Stomach smooth muscle (tissue), 2 donors: ENCODE results near the gene MEAK7.

Experiments
- H3K27ac ChIP-seq: one replicate; pipeline ENCODE4 v1.7.0; 2013; ENCODE audit warnings: mild to moderate bottlenecking, low read length, inconsistent platforms
- H3K27me3 ChIP-seq, 2 donors: one replicate each; pipeline ENCODE4 v1.7.0; 2013; ENCODE audit warnings: low read length in 2 of 2; ENCODE audit not compliant: insufficient read depth in 2 of 2, control insufficient read depth in 1 of 2
- H3K36me3 ChIP-seq, 2 donors: one replicate each; pipeline ENCODE4 v1.7.0; 2013; ENCODE audit warnings: low read length in 2 of 2; ENCODE audit not compliant: control insufficient read depth in 2 of 2, insufficient read depth in 2 of 2
- H3K4me1 ChIP-seq: one replicate; pipeline ENCODE4 v1.7.0; 2013; ENCODE audit warnings: low read length; ENCODE audit not compliant: control insufficient read depth, insufficient read depth
- H3K4me3 ChIP-seq, 2 donors: one replicate each; pipeline ENCODE4 v1.7.0; 2013; ENCODE audit warnings: low read length in 2 of 2
- H3K9ac ChIP-seq, 2 donors: one replicate each; pipeline ENCODE4 v1.7.0; 2013; ENCODE audit warnings: low read length in 2 of 2, mild to moderate bottlenecking in 1 of 2
- H3K9me3 ChIP-seq, 2 donors: one replicate each; pipeline ENCODE4 v1.7.0; 2013; ENCODE audit warnings: low read length in 2 of 2; ENCODE audit not compliant: control insufficient read depth in 2 of 2
- donor health status: healthy.
- donor health status: Pancreatic carcinoma.

The MEAK7 gene

GRCh38 chr16:84544031-84544773 lies 39.7 kb upstream of the MEAK7 start:
- H3K4me3 ChIP-seq: no peak overlapping the region
- no peaks in the 10 kb centered on the region for H3K36me3 ChIP-seq
- no peak overlapping the region for H3K9ac ChIP-seq
- no peaks in the 10 kb centered on the region for H3K27me3 ChIP-seq
- no peaks in the 10 kb centered on the region for H3K9me3 ChIP-seq
- no peak overlapping the region for H3K27ac ChIP-seq
- H3K4me1 ChIP-seq: no peaks in the 10 kb centered on the region

- no peaks in the 10 kb centered on the region for H3K4me1 ChIP-seq
- H3K27me3 ChIP-seq: no peaks in the 10 kb centered on the region
- no peak overlapping the region for H3K27ac ChIP-seq
- H3K9ac ChIP-seq: no peak overlapping the region
- no peaks in the 10 kb centered on the region for H3K9me3 ChIP-seq
- H3K4me3 ChIP-seq: no peak overlapping the region
- H3K36me3 ChIP-seq: no peaks in the 10 kb centered on the region
Measured at GRCh38 chr16:84543253-84543652, 38.8 kb upstream of the MEAK7 start.

GRCh38 chr16:84541999-84542817 lies 37.7 kb upstream of the MEAK7 start:
- Histone ChIP-seq H3K4me1 (no peaks in the 10 kb centered on the region), H3K36me3 (no peaks in the 10 kb centered on the region), H3K4me3 (no peak overlapping the region), H3K27ac (no peak overlapping the region), H3K27me3 (no peaks in the 10 kb centered on the region), H3K9ac (no peak overlapping the region), H3K9me3 (no peaks in the 10 kb centered on the region)

GRCh38 chr16:84540194-84540593 lies 35.7 kb upstream of the MEAK7 start:
- no peak overlapping the region for H3K27ac ChIP-seq

GRCh38 chr16:84538222-84538840 lies 33.9 kb upstream of the MEAK7 start:
- Histone ChIP-seq H3K36me3 (no peaks in the 10 kb centered on the region), H3K27me3 (no peaks in the 10 kb centered on the region), H3K9me3 (no peaks in the 10 kb centered on the region), H3K4me1 (no peaks in the 10 kb centered on the region), H3K4me3 (no peak overlapping the region), H3K27ac (no peak overlapping the region), H3K9ac (no peak overlapping the region)

More at GRCh38 chr16:84540194-84540593, 35.7 kb upstream of the MEAK7 start:
- no peak overlapping the region for H3K4me3 ChIP-seq
- H3K36me3 ChIP-seq: no peaks in the 10 kb centered on the region
- no peak overlapping the region for H3K9ac ChIP-seq
- no peaks in the 10 kb centered on the region for H3K9me3 ChIP-seq
- no peaks in the 10 kb centered on the region for H3K27me3 ChIP-seq
- no peaks in the 10 kb centered on the region for H3K4me1 ChIP-seq

GRCh38 chr16:84537491-84538151 lies 33.2 kb upstream of the MEAK7 start:
- Histone ChIP-seq H3K4me3 (no peak overlapping the region), H3K27ac (no peak overlapping the region), H3K27me3 (no peaks in the 10 kb centered on the region), H3K9me3 (no peaks in the 10 kb centered on the region), H3K4me1 (peaks cover 2% of the 10 kb centered on the region), H3K9ac (no peak overlapping the region), H3K36me3 (no peaks in the 10 kb centered on the region)

GRCh38 chr16:84535851-84536250 lies 31.4 kb upstream of the MEAK7 start:
- H3K4me1 ChIP-seq: peaks cover 17% of the 10 kb centered on the region
- no peaks in the 10 kb centered on the region for H3K36me3 ChIP-seq
- no peaks in the 10 kb centered on the region for H3K27me3 ChIP-seq
- no peaks in the 10 kb centered on the region for H3K9me3 ChIP-seq
- no peak overlapping the region for H3K4me3 ChIP-seq
- no peak overlapping the region for H3K9ac ChIP-seq
- no peak overlapping the region for H3K27ac ChIP-seq

- Histone ChIP-seq H3K4me1 (peaks cover 17% of the 10 kb centered on the region), H3K27me3 (no peaks in the 10 kb centered on the region), H3K27ac (no peak overlapping the region), H3K9ac (no peak overlapping the region), H3K4me3 (no peak overlapping the region), H3K36me3 (no peaks in the 10 kb centered on the region), H3K9me3 (no peaks in the 10 kb centered on the region)
Measured at GRCh38 chr16:84535408-84535807, 30.9 kb upstream of the MEAK7 start.

GRCh38 chr16:84534815-84535214 lies 30.4 kb upstream of the MEAK7 start:
- H3K9ac ChIP-seq: no peak overlapping the region
- no peak overlapping the region for H3K4me3 ChIP-seq
- no peaks in the 10 kb centered on the region for H3K36me3 ChIP-seq
- H3K27ac ChIP-seq: no peak overlapping the region
- peaks cover 17% of the 10 kb centered on the region for H3K4me1 ChIP-seq
- no peaks in the 10 kb centered on the region for H3K27me3 ChIP-seq
- peaks cover 0 to under 1% of the 10 kb centered on the region in 2 donors for H3K9me3 ChIP-seq

GRCh38 chr16:84532855-84533486 lies 28.5 kb upstream of the MEAK7 start:
- peaks cover 0 to 4% of the 10 kb centered on the region in 2 donors for H3K9me3 ChIP-seq
- no peak overlapping the region for H3K9ac ChIP-seq
- H3K4me3 ChIP-seq: no peak overlapping the region
- H3K27ac ChIP-seq: peak overlapping the region; percentile 55
- no peaks in the 10 kb centered on the region for H3K36me3 ChIP-seq
- H3K27me3 ChIP-seq: no peaks in the 10 kb centered on the region
- H3K4me1 ChIP-seq: peaks cover 20% of the 10 kb centered on the region
